Kasumi-1 (cell line): ENCODE measurements around the gene ZNF280B.
"Not testable (repeated sequence)": the region's sequence is repeated elsewhere in the genome, so short reads cannot be mapped to it uniquely, and the experiment has no call there.

Experiments
- DNase-seq, 2 experiments: peaks; one replicate each; lab custom pipeline; 2025; lab: John Stamatoyannopoulos, UW

ZNF280B gene

GRCh38 chr22:22463855-22464540 is 44.5 kb downstream of the ZNF280B start:
- DNase-seq = peak; percentile 65 to 79

- peak in 1 of 2 experiments; percentile 31 for DNase-seq
Observed at GRCh38 chr22:22462813-22463567, 45.6 kb downstream of the ZNF280B start.

GRCh38 chr22:22461583-22461982 is 47.0 kb downstream of the ZNF280B start:
- no peak for DNase-seq

GRCh38 chr22:22461111-22461510 is 47.4 kb downstream of the ZNF280B start:
- no peak for DNase-seq

GRCh38 chr22:22460635-22461034 is 47.9 kb downstream of the ZNF280B start:
- peak; percentile 57 to 59 for DNase-seq

- no peak for DNase-seq
Observed at GRCh38 chr22:22460060-22460459, 48.5 kb downstream of the ZNF280B start.

GRCh38 chr22:22458896-22459588 is 49.5 kb downstream of the ZNF280B start:
- no peak for DNase-seq

GRCh38 chr22:22458387-22458786 is 50.2 kb downstream of the ZNF280B start:
- DNase-seq = no peak

GRCh38 chr22:22454997-22455396 is 53.5 kb downstream of the ZNF280B start:
- DNase-seq = no peak

GRCh38 chr22:22452996-22453686 is 55.4 kb downstream of the ZNF280B start:
- no peak for DNase-seq

GRCh38 chr22:22452211-22452610 is 56.3 kb downstream of the ZNF280B start:
- no peak for DNase-seq

- DNase-seq = peak; percentile 52 to 58
Observed at GRCh38 chr22:22450343-22450839, 58.2 kb downstream of the ZNF280B start.

- DNase-seq = no peak
Observed at GRCh38 chr22:22449819-22450218, 58.7 kb downstream of the ZNF280B start.

- DNase-seq = no peak
Observed at GRCh38 chr22:22446517-22446916, 62.0 kb downstream of the ZNF280B start.

- not testable (repeated sequence) for DNase-seq
Observed at GRCh38 chr22:22444007-22444589, 64.4 kb downstream of the ZNF280B start.

- DNase-seq = no peak
Observed at GRCh38 chr22:22442928-22443709, 65.4 kb downstream of the ZNF280B start.

- DNase-seq = not testable (repeated sequence)
Observed at GRCh38 chr22:22441626-22442025, 66.9 kb downstream of the ZNF280B start.

GRCh38 chr22:22440188-22440587 is 68.4 kb downstream of the ZNF280B start:
- DNase-seq = no peak
